Retinal pigment epithelial cell (primary cell): ENCODE measurements around the gene HMCN1.

Experiments used
- DNase-seq: peaks from one replicate; pipeline ENCODE4 v3.0.0-alpha.2; 2010; ENCODE audit warnings: low read depth
- H3K4me3 ChIP-seq: 2 replicates; pipeline ENCODE4 v1.5.1; 2011; ENCODE audit warnings: mild to moderate bottlenecking, low read length, control low read depth, moderate library complexity
- TF ChIP-seq, protein P1 (sequence below): conservative IDR thresholded peaks from 2 replicates; pipeline ENCODE4 v1.5.1; 2011; ENCODE audit warnings: low read depth, low read length, control low read depth, inconsistent platforms

The HMCN1 gene

DNA sequence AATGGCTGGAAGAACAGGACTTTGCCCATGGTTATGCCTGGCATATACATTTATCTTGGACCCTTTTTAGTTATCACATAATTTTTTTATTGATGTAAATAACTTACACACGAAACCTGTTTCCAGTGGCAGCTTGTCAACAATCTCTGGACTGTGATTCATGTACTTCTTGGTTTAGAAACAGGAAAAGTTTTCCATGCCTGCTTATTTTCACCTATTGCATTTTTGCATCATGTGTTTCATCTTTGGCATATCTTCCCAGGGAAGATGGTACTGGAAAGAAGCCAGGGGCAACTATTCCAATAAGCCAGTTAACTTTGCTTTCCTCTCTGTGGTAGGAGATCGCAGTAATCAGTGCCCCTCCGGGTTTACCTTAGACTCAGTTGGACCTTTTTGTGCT, 430.6 kb downstream of the HMCN1 start:
- H3K4me3 ChIP-seq = no peak overlapping the region
- DNase-seq = no peak
- TF ChIP-seq, protein P1, sequence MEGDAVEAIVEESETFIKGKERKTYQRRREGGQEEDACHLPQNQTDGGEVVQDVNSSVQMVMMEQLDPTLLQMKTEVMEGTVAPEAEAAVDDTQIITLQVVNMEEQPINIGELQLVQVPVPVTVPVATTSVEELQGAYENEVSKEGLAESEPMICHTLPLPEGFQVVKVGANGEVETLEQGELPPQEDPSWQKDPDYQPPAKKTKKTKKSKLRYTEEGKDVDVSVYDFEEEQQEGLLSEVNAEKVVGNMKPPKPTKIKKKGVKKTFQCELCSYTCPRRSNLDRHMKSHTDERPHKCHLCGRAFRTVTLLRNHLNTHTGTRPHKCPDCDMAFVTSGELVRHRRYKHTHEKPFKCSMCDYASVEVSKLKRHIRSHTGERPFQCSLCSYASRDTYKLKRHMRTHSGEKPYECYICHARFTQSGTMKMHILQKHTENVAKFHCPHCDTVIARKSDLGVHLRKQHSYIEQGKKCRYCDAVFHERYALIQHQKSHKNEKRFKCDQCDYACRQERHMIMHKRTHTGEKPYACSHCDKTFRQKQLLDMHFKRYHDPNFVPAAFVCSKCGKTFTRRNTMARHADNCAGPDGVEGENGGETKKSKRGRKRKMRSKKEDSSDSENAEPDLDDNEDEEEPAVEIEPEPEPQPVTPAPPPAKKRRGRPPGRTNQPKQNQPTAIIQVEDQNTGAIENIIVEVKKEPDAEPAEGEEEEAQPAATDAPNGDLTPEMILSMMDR = no peak

DNA sequence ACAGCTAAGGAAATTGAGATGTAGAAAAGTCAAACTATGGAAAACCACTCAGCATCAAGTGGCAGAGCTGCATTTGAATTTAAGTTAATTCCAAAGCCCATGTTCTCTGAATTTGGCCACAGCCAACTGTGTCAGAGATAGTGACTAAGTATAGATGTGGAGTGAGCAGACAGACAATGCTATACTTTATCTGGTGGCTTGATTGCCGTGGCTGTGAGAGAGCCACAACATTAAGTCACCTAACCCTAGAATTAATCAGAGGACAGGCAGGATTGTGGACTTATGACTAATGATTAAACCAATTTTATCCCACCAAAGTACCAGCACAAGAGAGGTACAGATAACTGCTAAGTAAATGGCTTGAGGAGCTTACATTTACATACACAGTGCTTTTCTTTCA, 431.1 kb downstream of the HMCN1 start:
- H3K4me3 ChIP-seq = no peak overlapping the region
- TF ChIP-seq, protein P1 = no peak
- no peak for DNase-seq

DNA sequence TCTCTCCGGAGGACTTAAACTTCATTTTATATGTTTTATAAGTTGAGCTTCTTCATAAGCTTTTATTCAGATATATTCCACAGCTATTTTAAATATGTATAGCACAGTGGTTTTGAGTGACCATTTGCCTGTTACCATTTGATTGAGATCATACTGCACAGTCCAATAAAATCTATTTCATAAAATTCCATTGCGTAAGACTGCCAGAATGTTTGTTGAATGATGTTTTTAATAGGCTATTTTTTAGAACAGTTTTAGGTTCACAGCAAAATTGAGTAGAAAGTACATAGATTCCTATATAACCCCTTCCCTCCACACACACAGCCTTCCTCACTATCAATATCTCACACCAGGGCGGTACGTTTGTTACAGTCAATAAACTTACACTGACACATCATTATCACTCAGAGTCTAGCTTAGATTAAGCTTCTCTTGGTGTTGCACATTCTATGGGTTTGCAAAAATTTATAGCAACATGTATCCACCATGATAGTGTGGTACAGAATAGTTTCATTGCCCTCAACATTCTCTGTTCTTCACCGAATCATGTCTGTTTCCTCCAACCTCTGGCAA, 433.0 kb downstream of the HMCN1 start:
- H3K4me3 ChIP-seq = no peak overlapping the region
- TF ChIP-seq, protein P1 = no peak
- DNase-seq = no peak

DNA sequence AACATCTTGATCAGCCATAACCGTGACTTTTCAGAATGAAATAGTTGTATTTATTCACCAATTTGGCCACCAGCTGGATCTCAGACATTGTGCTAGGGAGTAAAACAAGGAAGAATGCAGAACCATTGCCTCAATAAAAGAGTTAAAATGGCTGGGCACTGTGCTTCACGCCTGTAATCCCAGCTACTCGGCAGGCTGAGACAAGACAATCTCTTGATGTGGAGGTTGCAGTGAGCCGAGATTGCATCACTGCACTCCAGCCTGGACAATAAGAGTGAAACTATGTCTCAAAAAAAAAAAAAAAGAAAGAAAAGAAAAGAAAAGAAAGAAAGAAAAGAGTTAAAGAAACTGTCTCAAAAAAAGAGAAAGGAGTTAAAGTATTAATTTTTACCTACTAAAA, 441.4 kb downstream of the HMCN1 start:
- no peak for DNase-seq
- no peak overlapping the region for H3K4me3 ChIP-seq
- TF ChIP-seq, protein P1 = no peak

DNA sequence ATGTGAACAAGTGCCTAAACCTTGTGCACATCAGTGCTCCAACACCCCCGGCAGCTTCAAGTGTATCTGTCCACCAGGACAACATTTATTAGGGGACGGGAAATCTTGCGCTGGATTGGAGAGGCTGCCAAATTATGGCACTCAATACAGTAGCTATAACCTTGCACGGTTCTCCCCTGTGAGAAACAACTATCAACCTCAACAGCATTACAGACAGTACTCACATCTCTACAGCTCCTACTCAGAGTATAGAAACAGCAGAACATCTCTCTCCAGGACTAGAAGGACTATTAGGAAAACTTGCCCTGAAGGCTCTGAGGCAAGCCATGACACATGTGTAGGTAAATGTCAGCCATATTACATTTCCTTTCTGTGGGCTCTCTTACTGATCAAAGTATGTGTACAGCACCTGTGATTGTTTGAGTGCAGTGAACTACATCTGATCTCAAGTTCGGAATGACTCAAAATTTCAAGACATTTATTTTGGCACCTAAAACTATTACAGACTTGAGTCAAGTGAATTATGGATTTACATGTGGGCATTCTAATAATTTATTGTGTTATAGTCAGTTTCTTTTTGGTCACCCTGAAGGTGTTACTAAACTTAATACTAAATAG, 444.3 kb downstream of the HMCN1 start:
- H3K4me3 ChIP-seq = no peak overlapping the region
- DNase-seq = no peak
- TF ChIP-seq, protein P1 = no peak

DNA sequence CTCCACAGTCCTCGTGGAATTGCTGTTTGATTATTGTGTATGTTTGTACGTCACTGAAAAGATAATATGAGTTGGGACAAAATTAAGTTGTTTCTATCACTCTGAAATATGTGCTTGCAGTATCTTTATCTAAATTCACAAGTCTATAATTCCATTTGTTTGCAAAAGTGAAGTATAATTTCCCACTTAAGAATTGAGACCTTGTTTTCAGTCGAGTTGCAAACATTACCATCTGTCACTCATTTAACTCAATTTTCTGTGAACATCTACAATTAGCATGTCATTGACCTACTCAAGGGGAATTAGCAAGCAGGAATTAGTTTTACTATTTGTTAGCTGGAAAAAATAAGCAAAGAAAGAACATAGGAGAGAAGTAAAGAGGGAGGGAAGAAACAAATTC, 445.0 kb downstream of the HMCN1 start:
- TF ChIP-seq, protein P1 = no peak
- no peak overlapping the region for H3K4me3 ChIP-seq
- no peak for DNase-seq

DNA sequence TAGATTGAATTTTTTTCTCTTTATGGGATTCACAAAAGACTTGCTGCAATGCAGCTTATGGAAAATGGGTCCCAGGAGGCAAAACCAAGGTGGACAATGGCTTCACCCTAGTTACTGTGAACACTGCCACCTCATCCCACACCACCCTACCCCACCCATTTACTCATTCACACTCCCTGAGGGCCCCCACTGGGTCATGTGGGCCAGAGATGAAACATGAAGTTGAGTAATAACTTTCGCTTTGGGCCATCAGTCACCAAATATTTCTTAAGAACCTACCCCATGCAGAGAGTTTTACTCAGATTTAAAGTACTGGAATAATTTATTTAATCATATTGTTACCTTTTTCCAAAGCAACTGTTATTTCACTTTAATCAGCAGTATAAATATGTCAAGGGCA, 449.0 kb downstream of the HMCN1 start:
- TF ChIP-seq, protein P1 = no peak
- no peak for DNase-seq

More for the DNA sequence above, 449.0 kb downstream of the HMCN1 start:
- no peak overlapping the region for H3K4me3 ChIP-seq
